CD4-positive, alpha-beta T cell (primary cell): ENCODE data around the gene PCCA. TPM values are rescaled to one million over a fixed set of nuclear protein-coding genes. Genes with fewer than 3 reads are reported as not detected.

Source experiments
- ATAC-seq: fragments of 200-7000 bp; cut with Tn5 transposase; one replicate; pipeline ENCODE4 v1.10.0; 2022; ENCODE audit warnings: mild to moderate bottlenecking; ENCODE audit not compliant: poor library complexity
- CTCF ChIA-PET: fragments of 350-600 bp; sonication (Branson Sonifier 250); formaldehyde crosslinking; loops from one replicate; lab custom pipeline; 2021; ENCODE audit warnings: antibody characterized with exemption, inconsistent platforms; lab: Charles Lee
- POLR2A ChIA-PET: fragments of 350-600 bp; sonication (Branson Sonifier 250); formaldehyde crosslinking; loops from one replicate; lab custom pipeline; 2021; ENCODE audit warnings: antibody characterized with exemption, inconsistent platforms; lab: Charles Lee
- DNase-seq, 14 experiments: peaks; one replicate each; pipeline ENCODE4 v3.0.0-alpha.2; 2013 to 2020; ENCODE audit warnings: mixed read lengths in 2 of 14
- H3K27ac ChIP-seq, 2 donors: one replicate each; pipeline versions ENCODE4 v1.5.1 to v1.7.0; 2013; ENCODE audit warnings: low read length in 2 of 2, low read depth in 1 of 2, mild to moderate bottlenecking in 1 of 2
- H3K27me3 ChIP-seq, 2 experiments: 1 replicate in 1 of 2; 2 replicates in 1 of 2; pipeline versions ENCODE4 v1.6.1 to v1.7.0; 2013; ENCODE audit warnings: low read length in 2 of 2, control low read depth in 1 of 2, mild to moderate bottlenecking in 1 of 2, moderate library complexity in 1 of 2; ENCODE audit not compliant: insufficient read depth in 2 of 2, control insufficient read depth in 1 of 2
- H3K36me3 ChIP-seq: one replicate; pipeline ENCODE4 v1.6.1; 2013; ENCODE audit warnings: low read length, control low read depth; ENCODE audit not compliant: insufficient read depth
- H3K4me1 ChIP-seq: one replicate; pipeline ENCODE4 v1.6.1; 2013; ENCODE audit warnings: low read length, control low read depth; ENCODE audit not compliant: insufficient read depth
- H3K4me3 ChIP-seq: one replicate; pipeline ENCODE4 v1.5.1; 2013; ENCODE audit warnings: mild to moderate bottlenecking, low read length, moderate library complexity
- H3K9me3 ChIP-seq, 2 experiments: 1 replicate in 1 of 2; 2 replicates in 1 of 2; pipeline versions ENCODE4 v1.6.1 to v1.7.0; 2013; ENCODE audit warnings: low read length in 2 of 2, mild to moderate bottlenecking in 2 of 2, control low read depth in 1 of 2, moderate library complexity in 1 of 2; ENCODE audit not compliant: control insufficient read depth in 1 of 2, insufficient read depth in 1 of 2
- H3K27ac Mint-ChIP-seq: one replicate; pipeline ENCODE4 v1.8.0; 2020; ENCODE audit warnings: mixed read lengths
- H3K27me3 Mint-ChIP-seq: one replicate; pipeline ENCODE4 v1.8.0; 2021; ENCODE audit warnings: mixed read lengths
- H3K36me3 Mint-ChIP-seq: one replicate; pipeline ENCODE4 v1.8.0; 2021; ENCODE audit warnings: low read depth, mixed read lengths
- H3K4me1 Mint-ChIP-seq: one replicate; pipeline ENCODE4 v1.8.0; 2021; ENCODE audit warnings: low read depth, mixed read lengths
- H3K4me3 Mint-ChIP-seq: one replicate; pipeline ENCODE4 v1.8.0; 2020; ENCODE audit warnings: mild to moderate bottlenecking, mixed read lengths
- H3K9me3 Mint-ChIP-seq: one replicate; pipeline ENCODE4 v1.8.0; 2020; ENCODE audit warnings: mixed read lengths
- intact Hi-C, 2 experiments: fragments of 100-400 bp; cut with DNase I in 1 of 2; cut with micrococcal nuclease in 1 of 2; formaldehyde crosslinking; loops; one replicate each; pipeline versions ENCODE4 v1.15.1 to v1.9.0; 2023 to 2025; cut with DNase I, micrococcal nuclease
- total RNA-seq, 174 experiments: library from RNA in 2 of 174; stranded (reverse) in 2 of 174; gene quantifications; one replicate each; pipeline ENCODE4 v1.2.3 and lab custom pipeline; 2021 to 2026
- TF ChIP-seq, protein P1 (sequence below): fragments of 200-600 bp; IDR thresholded peaks from one replicate; pipeline ENCODE4 v1.8.0; 2022; ENCODE audit warnings: antibody characterized with exemption, mild to moderate bottlenecking

Gene PCCA
- total RNA-seq, 2 experiments from 2014 or later = 4.7 to 5.2 TPM

DNA sequence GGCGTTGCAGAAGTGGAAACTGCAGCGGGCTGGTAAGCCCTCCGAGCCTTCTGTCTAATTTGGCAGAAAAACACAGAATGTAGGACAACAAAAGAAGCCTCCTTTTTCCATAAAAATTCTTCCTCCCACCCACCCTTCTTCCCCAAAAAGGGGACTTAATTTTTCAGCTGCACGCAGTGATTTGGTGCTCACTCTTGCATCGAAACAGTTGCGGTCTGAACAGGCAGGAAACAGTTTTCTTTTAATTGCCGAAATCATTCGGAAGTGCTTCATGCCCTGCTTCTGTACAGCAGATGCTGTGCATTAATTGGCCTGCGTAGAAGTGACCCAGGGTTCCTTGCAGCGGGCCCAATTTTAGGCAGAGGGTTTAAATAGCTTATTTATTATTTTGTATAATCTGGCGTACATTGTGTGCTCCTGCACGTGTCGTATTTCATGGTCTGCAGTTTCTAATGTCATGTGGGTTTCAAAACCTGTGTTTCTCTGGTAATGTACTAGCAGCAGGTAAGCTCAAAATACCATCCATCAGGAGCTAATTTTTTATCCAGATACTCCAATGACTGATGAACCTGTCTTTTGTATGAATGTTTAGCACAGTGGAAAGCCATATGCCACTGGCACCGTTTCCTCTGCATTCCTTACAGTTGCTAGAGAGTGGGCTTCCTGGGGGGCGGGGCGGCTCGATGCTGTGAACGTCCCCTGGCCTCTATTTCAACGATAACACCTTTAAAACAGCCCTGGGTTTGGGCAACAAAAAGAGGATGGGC, 433.1 kb downstream of the PCCA start:
- ChIA-PET POLR2A (no interaction called here), CTCF (no interaction called here)
- no peaks in the 10 kb centered on the region for H3K36me3 ChIP-seq
- intact Hi-C loops = no loop called here
- no peaks in the 10 kb centered on the region for H3K27me3 Mint-ChIP-seq
- H3K9me3 Mint-ChIP-seq = no peaks in the 10 kb centered on the region
- TF ChIP-seq, protein P1, sequence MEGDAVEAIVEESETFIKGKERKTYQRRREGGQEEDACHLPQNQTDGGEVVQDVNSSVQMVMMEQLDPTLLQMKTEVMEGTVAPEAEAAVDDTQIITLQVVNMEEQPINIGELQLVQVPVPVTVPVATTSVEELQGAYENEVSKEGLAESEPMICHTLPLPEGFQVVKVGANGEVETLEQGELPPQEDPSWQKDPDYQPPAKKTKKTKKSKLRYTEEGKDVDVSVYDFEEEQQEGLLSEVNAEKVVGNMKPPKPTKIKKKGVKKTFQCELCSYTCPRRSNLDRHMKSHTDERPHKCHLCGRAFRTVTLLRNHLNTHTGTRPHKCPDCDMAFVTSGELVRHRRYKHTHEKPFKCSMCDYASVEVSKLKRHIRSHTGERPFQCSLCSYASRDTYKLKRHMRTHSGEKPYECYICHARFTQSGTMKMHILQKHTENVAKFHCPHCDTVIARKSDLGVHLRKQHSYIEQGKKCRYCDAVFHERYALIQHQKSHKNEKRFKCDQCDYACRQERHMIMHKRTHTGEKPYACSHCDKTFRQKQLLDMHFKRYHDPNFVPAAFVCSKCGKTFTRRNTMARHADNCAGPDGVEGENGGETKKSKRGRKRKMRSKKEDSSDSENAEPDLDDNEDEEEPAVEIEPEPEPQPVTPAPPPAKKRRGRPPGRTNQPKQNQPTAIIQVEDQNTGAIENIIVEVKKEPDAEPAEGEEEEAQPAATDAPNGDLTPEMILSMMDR = no peak
- peaks cover 5% of the 10 kb centered on the region for H3K36me3 Mint-ChIP-seq
- H3K4me1 ChIP-seq = peaks cover 21% of the 10 kb centered on the region
- peak in 2 of 14 experiments; percentile 19 to 37 for DNase-seq
- H3K4me3 Mint-ChIP-seq = peak overlapping the region; percentile 79
- peak; percentile 43 for ATAC-seq
- H3K4me3 ChIP-seq = peak overlapping the region; percentile 40
- H3K27ac ChIP-seq = no peak overlapping the region
- no peak overlapping the region for H3K27ac Mint-ChIP-seq
- no peaks in the 10 kb centered on the region for H3K27me3 ChIP-seq
- H3K4me1 Mint-ChIP-seq = peaks cover 26% of the 10 kb centered on the region
- H3K9me3 ChIP-seq = no peaks in the 10 kb centered on the region

GRCh38 chr13:100522618-100523309, 433.9 kb downstream of the PCCA start:
- H3K4me3 Mint-ChIP-seq = no peak overlapping the region
- CTCF ChIA-PET = no interaction called here
- H3K9me3 Mint-ChIP-seq = no peaks in the 10 kb centered on the region
- Histone ChIP-seq H3K36me3 (no peaks in the 10 kb centered on the region), H3K27ac (no peak overlapping the region), H3K27me3 (no peaks in the 10 kb centered on the region), H3K4me1 (peaks cover 13% of the 10 kb centered on the region), H3K4me3 (no peak overlapping the region), H3K9me3 (no peaks in the 10 kb centered on the region)
- intact Hi-C loops = no loop called here
- POLR2A ChIA-PET = no interaction called here
- H3K36me3 Mint-ChIP-seq = peaks cover 6% of the 10 kb centered on the region
- no peak for ATAC-seq
- DNase-seq = no peak
- no peak overlapping the region for H3K27ac Mint-ChIP-seq
- TF ChIP-seq, protein P1 = no peak
- peaks cover 20% of the 10 kb centered on the region for H3K4me1 Mint-ChIP-seq
- no peaks in the 10 kb centered on the region for H3K27me3 Mint-ChIP-seq

- Histone ChIP-seq H3K27ac (no peak overlapping the region), H3K4me1 (peaks cover 9% of the 10 kb centered on the region), H3K36me3 (peaks cover 2% of the 10 kb centered on the region), H3K4me3 (no peak overlapping the region), H3K27me3 (no peaks in the 10 kb centered on the region), H3K9me3 (no peaks in the 10 kb centered on the region)
- Mint-ChIP-seq H3K36me3 (peaks cover 12% of the 10 kb centered on the region), H3K9me3 (no peaks in the 10 kb centered on the region), H3K27ac (no peak overlapping the region), H3K4me1 (peaks cover 13% of the 10 kb centered on the region), H3K4me3 (no peak overlapping the region), H3K27me3 (no peaks in the 10 kb centered on the region)
- DNase-seq = no peak
- CTCF ChIA-PET = no interaction called here
- TF ChIP-seq, protein P1 = no peak
- ATAC-seq = no peak
- POLR2A ChIA-PET = no interaction called here
- intact Hi-C loops = no loop called here
Observed at GRCh38 chr13:100523411-100523810, 434.5 kb downstream of the PCCA start.
